Adipose tissue (tissue), 3 donors: ENCODE data around the gene DIO1. TPM values are rescaled to one million over a fixed set of nuclear protein-coding genes. Genes with fewer than 3 reads are reported as not detected.

Experiments
- H3K27ac ChIP-seq: one replicate; pipeline ENCODE4 v1.5.1; 2013; ENCODE audit warnings: low read depth, low read length
- WGBS, 3 donors: extraction: QIAGEN DNeasy Blood & Tissue Kit; methylation state at CpG; one replicate each; pipeline ENCODE4 v1.1.7; 2013; 5-methylcytosine and 5-hydroxymethylcytosine counted together
- polyA plus RNA-seq, 3 donors: library from polyadenylated mRNA; stranded (reverse); fragments of 200-250 nt; gene quantifications; one replicate each; pipeline ENCODE4 v1.2.3, GENCODE V29; 2013
- donor health status: healthy with polysubstance abuse.
- donor health status: Bipolar disorder and iron deficiency.
- donor health status: healthy.

The DIO1 gene
- polyA plus RNA-seq, 3 donors: not detected

DNA sequence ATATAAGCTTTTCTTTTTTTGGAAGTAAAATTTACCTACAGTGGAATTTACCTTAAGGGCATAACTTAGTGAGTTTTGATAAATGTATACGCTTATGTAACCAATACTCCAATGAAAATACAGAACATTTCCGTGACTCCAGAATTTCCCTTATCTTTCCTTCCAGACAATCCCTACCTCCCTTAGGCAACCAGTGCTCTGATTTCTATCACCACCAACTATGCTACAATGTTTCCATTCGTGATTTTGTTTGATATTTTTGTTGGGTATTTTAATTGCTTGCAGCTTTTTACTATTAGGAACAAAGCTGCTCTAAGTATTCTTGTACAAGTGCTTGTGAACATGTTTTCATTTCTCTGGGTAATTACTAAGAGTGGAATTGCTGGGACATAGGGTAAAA, 36.9 kb downstream of the DIO1 start:
- 93 to 97% (median 94%) methylated on average over 3 of the region's 3 CpGs for WGBS, 3 donors
- no peak overlapping the region for H3K27ac ChIP-seq

DNA sequence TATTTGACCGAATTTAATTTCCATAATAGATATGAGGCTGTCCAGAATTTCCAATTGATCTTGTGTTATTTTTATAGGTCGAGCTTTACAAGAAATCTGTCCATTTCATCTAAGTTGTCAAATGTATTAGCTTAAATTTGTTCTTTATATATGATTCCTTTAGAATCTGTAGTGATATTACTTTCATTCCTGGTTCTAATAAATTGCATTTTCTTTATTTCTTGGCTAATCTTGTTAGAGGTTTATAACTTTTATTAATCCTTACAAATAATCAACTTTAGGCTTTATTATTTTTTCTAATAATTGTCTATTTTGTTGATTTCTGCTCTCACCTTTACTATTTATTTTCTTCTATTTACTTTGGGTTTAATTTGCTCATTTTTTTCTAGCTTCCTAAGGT, 37.5 kb downstream of the DIO1 start:
- H3K27ac ChIP-seq: no peak overlapping the region
- WGBS, 3 donors: 97 to 100% (median 99%) methylated on average over 2 of the region's 2 CpGs

DNA sequence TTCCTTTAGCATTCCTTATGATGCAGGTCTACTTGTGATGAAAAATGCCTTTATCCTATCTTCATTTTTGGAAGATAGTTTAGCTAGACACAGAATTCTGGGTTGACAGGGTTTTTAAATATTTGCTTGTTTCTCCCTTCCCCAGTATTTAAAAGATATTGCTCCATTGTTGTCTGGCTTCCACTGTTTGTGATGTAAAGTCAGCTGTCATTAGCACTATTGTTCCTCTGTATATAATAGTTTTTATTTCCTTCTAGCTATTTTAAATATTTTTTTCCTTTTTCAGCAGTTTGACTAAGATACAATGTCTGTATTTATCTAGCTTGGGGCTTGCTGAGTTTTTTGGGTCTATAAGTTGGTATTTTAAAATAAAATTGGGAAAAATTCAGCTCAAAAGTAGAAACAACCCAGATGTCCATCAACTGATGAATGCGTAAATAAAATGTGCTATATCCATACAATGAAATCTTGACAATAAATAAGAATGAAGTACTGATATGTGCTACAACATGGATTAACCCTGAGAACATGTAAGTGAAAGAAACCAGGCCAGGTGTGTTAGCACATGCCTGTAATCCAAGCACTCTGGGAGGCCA, 40.3 kb downstream of the DIO1 start:
- H3K27ac ChIP-seq: no peak overlapping the region
- whole genome bisulfite sequencing, 3 donors: 97 to 100% (median 99%) methylated on average over 1 of the region's 1 CpG

DNA sequence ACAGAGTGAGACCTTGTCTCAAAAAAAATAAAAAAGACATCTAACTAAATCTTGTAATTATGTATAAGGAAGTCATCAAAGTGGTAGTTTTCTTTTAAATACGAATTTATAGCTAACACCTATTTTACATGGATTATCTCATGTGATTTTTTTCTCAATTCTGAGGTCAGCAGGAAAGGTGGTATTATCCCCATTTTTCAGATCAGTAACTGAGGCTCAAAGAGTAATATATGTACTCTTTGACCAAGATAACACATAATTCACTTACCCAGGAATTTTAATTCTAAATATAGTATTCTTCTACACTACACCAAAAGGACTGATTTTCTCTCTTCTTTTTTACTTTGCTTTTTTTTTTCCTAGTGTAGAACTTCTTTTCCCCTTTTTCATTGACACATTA, 42.4 kb downstream of the DIO1 start:
- H3K27ac ChIP-seq: no peak overlapping the region
- 93 to 98% (median 96%) methylated on average over 1 of the region's 1 CpG for WGBS, 3 donors

DNA sequence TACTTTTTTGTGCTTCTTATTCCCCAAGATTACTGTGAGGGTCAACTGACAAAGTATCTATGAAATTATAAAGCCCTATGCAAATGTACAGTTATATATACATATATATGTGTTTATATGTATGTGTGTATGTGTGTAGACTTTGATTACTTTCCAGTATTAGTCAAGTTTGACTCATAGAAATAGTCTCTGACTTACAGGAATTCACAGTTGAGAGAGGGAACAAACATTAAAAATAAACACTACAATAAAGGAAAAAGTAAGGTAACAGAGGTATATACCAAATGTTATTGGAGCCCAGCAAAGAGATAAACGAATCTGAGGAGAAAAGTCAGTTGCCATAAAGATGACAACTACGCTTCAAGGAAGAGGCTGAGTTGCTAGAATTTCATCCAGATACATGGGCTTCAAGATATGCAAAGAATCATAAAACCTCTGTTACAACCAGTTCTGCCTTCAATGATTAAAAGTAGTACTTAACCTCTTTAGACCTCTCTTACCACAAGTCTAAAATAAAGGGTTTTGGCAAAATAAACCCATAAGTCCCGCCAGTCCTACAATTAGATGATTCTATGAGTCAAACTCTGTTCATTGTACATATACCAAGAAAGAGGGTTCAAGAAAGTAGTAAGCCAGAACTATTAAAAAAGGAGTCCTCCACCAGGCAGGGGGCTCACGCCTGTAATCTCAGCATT, 44.3 kb downstream of the DIO1 start:
- WGBS, 3 donors: 94 to 98% (median 95%) methylated on average over 4 of the region's 4 CpGs
- no peak overlapping the region for H3K27ac ChIP-seq

DNA sequence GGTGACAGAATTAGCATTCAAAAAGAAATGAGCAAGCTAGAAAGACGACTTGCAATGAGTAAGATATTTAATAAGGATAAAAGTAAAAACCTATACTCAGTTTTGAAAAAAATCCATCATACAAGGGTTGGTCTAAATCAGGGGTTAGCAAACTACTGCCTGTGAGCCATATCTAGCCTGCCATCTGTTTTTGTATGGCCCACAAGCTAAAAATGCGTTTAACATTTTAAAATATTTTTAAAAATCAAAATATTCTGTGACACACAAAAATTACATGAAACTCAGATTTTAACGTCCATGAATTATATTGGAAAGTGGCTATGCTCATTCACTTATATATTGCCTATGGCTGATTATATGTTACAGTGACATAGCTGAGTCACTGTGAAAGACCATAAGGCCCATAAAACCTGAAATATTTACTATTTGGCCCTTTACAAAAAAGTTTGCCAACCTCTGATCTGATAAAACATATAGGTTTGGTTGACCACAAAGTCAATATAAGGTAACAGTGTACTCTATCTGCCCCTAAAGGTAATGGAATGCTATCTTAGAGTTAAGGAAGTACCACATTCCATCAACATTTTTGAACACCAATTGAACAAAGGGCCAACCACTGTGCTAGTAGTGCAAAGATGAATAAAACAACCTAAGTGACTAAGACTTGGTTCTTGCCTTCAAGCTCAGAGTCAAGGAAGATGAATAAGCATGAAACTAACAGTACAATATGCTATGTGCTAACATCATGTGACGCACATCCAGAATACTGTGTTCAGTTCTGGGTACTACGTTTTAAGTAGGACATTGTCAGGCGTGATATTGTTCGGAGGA, 48.4 kb downstream of the DIO1 start:
- 88 to 91% (median 91%) methylated on average over 7 of the region's 7 CpGs for WGBS, 3 donors
- H3K27ac ChIP-seq: no peak overlapping the region

DNA sequence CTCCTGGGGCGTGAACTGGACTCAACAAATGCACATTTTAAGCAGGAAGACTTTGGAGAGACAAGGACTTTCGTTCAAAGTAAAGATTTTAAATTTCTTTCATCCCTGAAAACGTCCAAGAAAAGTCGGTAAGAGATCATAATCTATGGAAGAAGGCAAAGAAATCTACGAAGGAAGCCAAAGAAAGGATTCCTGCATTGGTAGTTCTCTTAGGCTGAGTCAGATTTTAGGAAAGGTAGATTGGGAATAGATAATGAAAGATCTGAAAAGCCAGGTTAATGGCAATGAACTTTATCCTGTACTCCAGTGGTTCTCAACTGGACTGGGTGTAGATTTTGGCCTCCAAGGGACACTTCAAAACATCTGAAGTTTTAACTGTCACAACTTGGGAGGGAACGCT, 49.1 kb downstream of the DIO1 start:
- H3K27ac ChIP-seq: no peak overlapping the region
- 96 to 97% (median 96%) methylated on average over 6 of the region's 6 CpGs for WGBS, 3 donors

DNA sequence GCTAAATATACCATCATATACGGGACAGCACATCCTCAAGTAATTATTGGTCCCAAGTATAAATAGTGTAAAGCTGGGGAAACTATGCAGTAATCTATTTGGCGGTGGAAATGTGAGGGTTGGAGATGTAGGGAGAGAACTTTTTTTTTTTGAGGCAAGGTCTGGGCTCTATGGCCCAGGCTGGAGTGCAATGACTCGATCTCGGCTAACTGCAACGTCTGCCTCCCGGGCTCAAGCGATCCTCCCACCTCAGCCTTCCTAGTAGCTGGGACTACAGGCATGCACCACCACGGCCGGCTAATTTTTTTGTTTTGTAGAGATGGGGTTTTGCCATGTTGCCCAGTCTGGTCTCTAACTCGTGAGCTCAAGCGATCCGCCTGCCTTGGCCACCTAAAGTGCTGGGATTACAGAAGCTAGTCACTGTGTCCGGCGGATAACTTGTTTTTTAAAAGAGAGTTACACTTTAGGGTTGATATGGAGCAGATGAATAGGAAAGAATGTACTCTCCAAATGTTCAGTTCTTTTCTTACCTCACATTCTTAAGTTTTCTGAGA, 49.6 kb downstream of the DIO1 start:
- WGBS, 3 donors: 96 to 98% (median 97%) methylated on average over 14 of the region's 14 CpGs
- no peak overlapping the region for H3K27ac ChIP-seq

DNA sequence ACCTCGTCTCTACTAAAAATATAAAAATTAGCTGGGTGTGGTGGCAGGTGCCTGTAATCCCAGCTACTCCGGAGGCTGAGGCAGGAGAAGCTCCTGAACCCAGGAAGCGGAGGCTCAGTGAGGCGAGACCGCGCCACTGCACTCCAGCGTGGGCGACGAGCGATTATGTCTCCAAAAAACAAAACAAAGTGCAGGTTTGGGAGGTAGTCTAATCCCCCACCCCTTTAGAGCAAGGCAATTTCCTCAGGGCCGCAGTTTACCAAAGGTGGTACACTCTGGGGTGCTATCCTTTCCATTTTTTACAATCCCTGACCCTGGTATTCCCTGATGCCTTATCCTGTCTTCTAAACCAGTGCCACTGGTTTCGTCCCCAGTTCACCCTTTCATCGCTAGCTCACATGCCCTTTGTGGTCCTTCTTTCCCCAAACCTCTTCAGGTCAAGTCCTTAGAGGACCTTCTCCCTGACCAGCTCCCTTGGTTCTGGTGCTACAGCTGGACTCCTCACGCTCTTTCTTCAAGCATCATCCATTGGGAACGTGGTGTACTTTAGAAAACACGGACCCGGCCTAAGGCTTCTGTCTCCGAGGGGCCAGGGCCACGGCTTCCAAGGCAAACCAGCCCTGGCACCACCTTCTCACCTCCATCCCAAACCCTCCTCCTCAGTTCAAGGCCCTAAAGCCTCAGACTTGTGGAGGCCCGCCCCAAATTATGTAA, 50.6 kb downstream of the DIO1 start:
- H3K27ac ChIP-seq: no peak overlapping the region
- 60 to 63% (median 63%) methylated on average over 20 of the region's 20 CpGs for WGBS, 3 donors

DNA sequence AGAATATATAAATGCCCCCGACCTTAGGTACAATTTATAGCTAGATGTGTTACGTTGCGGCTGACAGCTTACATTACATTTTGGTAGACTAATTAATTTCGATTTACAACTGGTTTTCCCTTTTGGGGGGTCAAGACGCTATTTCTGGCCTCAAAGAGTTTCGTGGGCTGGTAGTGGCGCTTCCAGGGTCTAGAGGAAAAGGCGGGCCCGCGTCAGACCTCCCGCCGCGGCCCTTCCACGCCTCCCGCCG, 51.1 kb downstream of the DIO1 start:
- WGBS, 3 donors: 0 to 1% (median 0%) methylated on average over 16 of the region's 16 CpGs

DNA sequence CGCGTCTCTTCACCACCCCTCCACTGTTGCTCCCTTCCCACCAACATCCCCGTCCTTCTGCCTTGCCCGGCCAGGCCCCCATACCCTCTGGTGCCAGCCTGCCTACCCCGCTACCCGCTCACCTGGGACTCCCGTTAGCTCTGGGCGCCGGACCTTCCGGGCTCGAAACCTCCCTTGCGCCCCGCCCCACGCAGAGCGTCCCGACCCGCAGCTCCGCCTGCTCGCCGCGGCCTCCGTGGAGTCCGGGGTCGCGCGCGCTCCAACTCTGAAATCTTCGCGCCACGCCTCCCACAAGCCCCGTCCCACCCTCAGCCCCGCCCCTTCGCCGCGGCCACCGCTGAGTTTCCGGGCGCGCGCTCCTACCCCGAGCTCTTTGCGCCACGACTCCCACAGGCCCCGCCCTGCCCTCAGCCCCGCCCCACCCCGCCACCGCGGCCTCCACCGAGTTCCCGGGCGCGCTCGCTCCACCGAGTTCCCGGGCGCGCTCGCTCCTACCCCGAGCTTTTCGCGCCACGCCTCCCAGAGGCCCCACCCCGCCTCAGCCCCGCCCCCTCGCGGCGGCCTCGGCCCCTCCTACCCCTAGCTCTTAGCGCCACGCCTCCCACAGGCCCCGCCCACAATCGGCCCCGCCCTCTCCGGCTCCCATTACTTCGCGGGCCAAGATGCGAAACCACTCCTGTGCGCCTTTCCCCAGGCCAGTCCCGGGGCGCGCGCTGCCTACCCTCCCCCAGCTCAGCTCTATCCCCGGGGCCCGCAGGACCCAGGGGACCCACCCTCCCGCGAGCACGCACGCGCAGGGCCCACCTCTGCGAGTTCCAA, 51.7 kb downstream of the DIO1 start, which contains the start of gene IFT25:
Gene IFT25 (minus strand): TSS at position 267 of the 819 bp plus-strand sequence. CDS start 5,617 bp downstream, outside the sequence.
- 1% methylated on average over 81 to 90 of the region's 90 CpGs for WGBS, 3 donors
- H3K27ac ChIP-seq: no peak within 1 kb of the TSS

More for the DNA sequence above, 51.1 kb downstream of the DIO1 start:
- no peak overlapping the region for H3K27ac ChIP-seq

DNA sequence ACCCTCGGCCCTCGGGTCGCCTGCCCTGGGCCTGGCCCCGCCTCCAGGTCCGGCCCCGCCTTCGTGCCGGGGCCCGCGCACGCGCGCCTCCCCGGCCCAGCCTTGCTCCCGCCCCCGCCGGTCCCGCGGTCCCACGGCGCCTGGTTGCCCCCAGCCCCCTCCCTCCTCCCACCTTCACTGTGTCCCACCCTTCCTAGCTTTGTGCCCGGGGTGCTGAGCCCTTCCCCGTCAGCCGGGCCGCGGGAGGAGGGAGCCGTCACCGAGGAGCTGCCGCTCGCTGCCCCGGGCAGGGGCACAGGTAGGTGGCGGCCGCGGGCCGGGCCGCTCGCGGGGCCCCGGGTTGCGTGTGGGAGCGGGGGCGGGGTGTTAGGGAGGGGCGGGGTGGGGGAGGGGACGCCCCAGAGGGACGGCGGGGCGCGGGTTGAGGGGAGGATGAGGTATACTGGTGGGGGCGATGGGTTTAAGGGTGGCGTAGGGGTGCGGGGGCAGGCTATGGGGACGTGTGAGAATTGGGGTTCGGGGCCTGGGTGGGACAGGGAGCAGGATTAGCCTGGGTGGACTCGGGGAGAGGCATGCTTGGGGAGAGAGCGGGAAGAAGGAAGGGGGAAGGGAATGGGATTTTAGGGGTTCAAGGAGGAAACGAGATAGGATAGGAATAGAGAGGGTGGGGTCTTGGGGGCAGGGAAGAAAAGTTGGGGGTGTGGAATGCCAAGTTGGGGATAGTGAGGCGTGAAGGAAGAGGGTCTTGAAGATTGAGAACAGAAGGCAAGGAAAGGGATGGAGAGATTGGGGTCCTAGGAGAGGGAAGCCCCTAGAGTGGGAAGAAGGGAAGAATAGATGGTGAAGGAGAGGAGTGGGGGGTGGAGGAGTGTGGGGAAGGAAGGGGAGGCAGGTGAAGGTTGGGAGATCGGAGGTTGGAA, 52.5 kb downstream of the DIO1 start, which contains the start of gene LRRC42:
Gene LRRC42 (plus strand): TSS at position 99 of the 920 bp plus-strand sequence. CDS start 5,650 bp downstream, outside the sequence.
- 1 to 3% (median 1%) methylated on average over 18 to 58 of the region's 58 CpGs for WGBS, 3 donors
- no peak within 1 kb of the TSS for H3K27ac ChIP-seq

DNA sequence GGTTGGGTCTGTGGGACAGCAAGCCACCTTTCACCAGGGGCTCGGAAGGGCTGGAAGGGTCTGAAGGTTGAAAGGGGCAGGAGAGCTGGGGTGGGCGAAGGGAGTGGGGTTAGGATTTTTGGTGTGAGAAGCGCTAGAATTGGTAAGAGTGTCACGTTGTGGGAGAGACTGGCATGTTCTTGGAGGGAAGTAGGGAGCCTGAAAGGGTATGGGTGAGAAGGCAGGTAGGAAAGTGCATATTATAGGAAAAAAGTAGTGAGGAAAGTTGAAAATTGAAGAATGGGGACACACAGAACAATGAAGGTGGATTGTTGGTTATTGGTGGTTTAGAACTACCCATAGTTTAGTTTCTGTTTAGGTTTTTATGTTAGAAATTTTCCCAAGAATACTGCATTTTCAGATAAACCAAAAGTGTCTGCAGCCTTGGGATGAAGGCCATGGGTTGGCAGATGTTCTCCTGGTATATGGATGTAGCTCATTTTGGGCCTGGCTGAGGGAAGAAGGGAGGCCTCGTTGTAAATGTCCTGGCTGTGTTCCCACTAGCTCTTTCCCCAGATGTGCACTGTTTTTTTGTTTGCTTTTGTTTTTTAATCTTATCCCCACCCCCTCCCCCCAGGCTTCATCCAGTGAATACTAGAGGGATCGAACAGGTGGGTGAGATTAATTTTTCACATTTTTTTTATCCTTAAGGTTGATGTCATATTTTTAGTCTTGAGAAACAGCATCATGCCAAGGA, 53.4 kb downstream of the DIO1 start:
- no peak overlapping the region for H3K27ac ChIP-seq
- 47 to 61% (median 59%) methylated on average over 6 of the region's 6 CpGs for WGBS, 3 donors

DNA sequence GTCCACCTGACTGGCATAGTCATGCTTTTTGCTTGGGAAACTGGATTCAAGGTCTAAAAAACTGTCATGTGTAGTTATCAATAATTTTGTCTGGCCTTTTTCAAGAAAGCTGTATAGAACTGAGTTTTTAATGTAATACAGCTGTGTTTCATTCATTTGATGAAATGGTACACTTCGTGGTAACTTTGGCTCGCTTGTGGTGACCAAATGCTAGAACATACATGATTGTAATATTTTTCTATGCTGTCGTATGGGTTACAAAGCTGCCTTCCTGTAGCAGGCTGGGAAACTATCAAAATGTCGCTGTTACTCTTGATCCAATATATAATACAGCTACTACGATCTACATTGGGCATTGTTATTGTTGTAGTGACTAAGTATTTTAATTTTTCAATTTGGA, 54.3 kb downstream of the DIO1 start:
- WGBS, 3 donors: 93 to 98% (median 95%) methylated on average over 5 of the region's 5 CpGs

DNA sequence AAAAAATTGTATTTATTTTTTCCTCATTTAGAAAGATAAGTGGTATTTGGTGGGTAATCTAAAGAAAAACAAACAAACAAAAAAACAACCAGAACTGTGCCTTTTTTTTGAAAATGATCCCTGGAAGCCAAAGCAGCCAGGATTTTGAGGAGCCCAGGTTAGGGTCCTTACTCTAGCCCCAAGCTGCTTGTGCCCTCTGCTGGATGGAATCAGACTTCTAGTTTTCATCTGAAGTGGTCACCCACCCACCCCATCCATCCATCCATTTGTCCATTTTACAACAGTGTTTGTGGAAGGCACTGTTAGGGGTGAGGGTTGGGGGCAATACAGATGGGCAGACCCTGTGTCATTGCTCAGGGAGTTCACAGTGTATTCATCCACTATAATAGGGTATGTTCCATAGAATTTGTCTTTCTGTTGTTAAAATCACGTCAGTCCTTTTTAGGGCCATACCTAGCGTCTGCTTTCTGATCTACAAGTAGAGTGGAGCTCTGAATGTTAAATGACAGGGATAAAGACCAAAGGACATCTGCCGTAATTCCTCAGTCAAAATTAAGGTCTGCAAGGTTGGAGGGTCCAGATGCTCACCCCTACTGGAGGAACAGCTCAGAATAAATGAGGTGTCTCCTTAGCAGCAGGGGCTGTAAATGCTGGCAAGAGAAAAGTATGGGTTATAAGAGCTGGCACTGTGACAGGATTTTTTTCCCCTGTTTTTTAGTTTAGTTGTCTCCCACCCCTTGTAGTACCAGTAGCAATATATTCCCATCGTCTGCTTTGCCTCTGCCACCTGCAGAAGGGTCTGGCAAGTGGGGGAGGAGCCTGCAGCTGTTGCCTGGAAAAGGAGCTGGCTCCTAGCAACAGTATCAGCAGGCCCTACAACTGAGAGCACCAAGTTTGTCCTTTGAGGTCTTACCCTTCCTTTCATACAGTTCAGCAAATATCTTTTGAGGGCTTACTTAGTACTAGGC, 55.3 kb downstream of the DIO1 start:
- 87 to 92% (median 88%) methylated on average over 4 of the region's 4 CpGs for WGBS, 3 donors
- no peak overlapping the region for H3K27ac ChIP-seq

More for the DNA sequence above, 54.3 kb downstream of the DIO1 start:
- H3K27ac ChIP-seq: no peak overlapping the region
